Central memory CD4-positive, alpha-beta T cell (primary cell): Measurements from ENCODE around the gene MAP3K8.
"Not testable (repeated sequence)": the region's sequence is repeated elsewhere in the genome, so short reads cannot be mapped to it uniquely, and the experiment has no call there.

Experiments
- DNase-seq: peaks from one replicate; pipeline ENCODE4 v3.0.0; 2022

The MAP3K8 gene

GRCh38 chr10:30453764-30454527, 20.0 kb downstream of the MAP3K8 start:
- no peak for DNase-seq

DNA sequence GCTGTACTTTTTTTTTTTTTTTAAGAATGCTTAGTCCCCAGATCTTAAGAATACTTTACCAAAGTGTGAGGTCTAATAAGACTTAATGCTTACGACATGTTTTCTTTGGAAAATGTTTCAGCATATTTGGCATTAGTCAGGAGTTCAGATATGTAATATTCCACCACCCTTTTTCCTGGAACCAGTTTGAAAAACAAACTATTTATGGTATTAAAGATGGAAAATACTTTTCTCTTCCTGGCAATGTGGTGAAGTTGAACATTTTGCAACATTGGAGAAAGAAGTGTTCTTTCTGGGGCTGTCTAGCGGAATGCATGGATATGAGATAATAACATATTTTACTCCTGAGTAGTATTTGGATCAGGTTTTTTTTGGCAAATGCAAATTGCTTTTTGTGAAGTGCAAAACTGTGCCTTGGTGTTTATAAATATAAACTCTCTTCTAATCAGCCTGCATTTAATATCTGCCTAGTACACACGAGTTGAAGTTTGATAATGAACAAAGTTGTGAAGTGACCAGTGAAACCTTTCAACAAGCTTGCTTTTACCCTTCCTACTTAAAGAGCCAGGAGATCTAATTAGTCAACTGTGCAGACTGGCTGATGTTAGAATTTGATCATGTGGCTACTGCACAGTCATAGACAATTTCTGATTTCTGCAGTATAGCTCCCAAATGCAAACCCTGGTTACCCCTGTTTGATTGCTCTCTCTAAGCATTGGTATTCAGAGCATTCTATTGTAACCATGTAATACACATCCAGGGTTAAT, 20.9 kb downstream of the MAP3K8 start:
- DNase-seq: no peak

DNA sequence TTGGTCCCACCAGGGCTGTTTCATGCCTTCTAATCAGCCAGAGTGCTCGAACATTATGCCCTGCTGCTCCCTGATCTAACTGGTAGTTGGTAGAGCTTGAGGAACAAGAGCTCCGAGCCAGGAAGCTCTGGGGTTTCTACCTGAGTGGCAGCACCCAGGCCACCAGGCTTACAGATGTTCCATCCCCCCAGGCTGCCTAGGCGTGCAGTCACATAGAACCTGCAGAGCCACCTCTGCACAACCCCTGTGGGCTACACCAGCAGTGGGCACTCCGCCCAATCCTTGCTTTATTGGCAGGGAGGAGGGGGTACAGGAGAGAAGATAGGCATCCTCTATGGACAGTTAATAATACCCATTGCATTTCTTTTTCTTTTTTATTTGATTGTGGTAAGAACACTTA, 21.8 kb downstream of the MAP3K8 start:
- no peak for DNase-seq

- DNase-seq: no peak
These were observed 22.3 kb downstream of the MAP3K8 start for GRCh38 chr10:30456266-30456665.

DNA sequence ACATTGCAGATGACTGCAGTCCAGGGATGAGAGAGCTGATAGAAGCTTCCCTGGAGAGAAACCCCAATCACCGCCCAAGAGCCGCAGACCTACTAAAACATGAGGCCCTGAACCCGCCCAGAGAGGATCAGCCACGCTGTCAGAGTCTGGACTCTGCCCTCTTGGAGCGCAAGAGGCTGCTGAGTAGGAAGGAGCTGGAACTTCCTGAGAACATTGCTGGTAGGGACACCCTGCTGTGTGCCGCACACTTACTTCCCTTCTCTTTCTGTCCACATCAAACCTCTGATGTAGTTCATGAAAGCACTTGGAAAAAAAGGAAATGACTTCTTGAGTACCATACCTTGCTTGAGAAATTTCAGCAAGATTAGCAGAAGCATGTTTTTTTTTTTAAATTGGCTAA, 25.3 kb downstream of the MAP3K8 start:
- DNase-seq: no peak

- no peak for DNase-seq
These were observed 26.1 kb downstream of the MAP3K8 start for GRCh38 chr10:30460121-30460520.

DNA sequence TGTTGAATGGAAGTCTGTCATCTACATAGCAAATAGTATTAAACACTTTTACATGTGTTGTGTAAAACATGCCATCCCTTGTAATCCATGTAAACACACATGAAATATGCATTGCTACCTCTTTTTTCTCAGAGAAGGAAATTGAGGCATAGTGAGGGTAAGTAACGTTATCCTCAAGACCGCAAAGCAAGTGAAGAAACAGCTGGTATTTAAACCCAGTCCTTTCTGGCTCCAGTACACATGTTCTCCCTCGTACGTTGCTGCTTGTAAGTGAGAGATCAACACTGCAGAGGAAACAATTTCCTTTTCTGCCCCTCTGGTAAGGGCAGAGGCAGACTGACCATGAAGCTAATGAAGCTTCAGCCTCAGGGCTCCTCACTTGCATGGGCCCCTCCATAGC, 28.5 kb downstream of the MAP3K8 start:
- DNase-seq: no peak

DNA sequence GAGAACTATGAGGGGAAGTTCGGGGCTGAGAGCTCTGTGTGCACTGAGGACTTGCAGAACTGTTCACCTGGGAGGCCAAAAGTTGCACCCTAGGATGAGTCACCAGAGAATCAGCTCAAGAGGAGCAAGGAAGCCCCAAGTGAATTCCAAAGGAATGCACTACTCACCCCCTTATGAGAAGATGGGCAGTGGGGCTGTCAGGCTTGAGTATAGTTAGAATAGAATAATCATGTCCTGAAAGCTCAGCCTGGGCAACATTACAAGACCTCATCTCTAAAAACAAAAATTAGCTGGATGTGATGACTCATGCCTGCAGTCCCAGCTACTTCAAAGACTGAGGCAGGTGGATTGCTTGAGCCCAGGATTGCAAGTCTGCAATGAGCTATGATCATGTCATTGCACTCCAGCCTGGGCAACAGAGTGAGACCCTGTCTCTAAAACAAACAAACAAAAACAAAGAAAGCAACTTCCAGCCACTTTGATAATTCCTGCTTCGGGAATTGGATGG, 30.0 kb downstream of the MAP3K8 start:
- DNase-seq: no peak

- DNase-seq: no peak
These were observed 30.7 kb downstream of the MAP3K8 start for GRCh38 chr10:30464675-30465074.

DNA sequence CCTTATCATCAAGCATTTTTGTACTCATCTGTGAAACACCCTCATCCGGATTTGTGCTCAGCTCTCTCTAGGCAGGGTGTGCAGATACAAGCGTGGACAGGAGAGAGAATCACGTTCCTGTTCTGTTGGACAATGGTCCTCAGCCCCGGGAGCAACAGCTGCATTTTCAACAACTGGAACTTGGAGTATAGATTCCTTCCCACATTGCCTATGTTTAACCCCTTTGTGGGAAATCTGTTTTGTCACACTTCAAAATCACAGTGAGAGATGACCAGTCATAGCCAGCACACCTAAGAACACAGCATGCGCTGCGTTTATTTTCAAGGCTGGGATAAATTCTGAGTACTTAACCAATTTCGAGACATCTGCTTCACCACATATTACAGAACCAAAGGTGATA, 32.5 kb downstream of the MAP3K8 start:
- no peak for DNase-seq

DNA sequence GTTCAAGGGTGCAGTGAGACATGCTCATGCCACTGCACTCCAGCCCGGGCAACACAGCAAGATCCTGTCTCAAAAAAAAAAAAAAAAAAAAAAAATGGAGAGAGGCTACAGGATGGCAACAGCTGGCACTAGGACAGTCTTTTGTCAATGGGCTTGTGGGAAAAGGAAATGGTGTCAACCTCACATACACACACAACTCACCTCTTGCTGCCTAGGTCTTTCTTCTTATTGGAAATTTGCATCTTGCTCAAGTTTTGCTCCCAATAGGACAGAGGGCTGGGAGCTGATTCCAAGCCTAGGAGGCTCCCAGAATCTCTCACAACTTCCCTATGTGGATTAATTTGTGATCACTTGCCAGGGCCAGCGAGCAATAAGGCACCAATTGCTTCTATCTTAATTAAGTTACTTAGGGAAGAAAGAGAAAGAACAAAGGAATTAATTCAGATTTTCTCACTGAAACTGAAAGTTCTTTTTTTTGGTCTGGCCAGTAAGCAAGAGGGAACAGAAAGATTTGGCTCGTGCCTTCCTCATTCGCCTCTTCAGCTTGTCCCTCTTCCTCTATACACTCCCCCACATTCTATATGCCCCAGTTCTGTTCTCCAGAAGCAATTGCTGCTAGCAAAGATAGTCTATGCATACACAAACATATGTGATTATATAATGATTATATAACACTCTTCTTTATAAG, 33.8 kb downstream of the MAP3K8 start:
- no peak for DNase-seq

GRCh38 chr10:30472414-30473155, 38.6 kb downstream of the MAP3K8 start:
- DNase-seq: no peak

DNA sequence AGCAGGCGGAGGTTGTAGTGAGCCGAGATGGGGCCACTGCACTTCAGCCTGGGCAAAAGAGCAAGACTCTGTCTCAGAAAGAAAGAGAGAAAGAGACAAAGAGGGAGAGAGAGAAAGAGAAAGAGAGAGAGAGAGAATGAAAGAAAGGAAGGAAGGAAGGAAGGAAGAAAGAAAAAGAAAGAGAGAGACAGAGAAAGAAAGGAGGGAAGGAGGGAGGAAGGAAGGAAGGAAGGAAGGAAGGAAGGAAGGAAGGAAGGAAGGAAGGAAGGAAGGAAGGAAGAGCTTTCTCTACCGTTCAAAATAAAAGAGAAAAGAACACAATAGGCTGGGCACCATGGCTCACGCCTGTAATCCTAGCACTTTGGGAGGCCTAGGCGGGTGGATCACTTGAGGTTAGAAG, 41.5 kb downstream of the MAP3K8 start:
- not testable (repeated sequence) for DNase-seq

DNA sequence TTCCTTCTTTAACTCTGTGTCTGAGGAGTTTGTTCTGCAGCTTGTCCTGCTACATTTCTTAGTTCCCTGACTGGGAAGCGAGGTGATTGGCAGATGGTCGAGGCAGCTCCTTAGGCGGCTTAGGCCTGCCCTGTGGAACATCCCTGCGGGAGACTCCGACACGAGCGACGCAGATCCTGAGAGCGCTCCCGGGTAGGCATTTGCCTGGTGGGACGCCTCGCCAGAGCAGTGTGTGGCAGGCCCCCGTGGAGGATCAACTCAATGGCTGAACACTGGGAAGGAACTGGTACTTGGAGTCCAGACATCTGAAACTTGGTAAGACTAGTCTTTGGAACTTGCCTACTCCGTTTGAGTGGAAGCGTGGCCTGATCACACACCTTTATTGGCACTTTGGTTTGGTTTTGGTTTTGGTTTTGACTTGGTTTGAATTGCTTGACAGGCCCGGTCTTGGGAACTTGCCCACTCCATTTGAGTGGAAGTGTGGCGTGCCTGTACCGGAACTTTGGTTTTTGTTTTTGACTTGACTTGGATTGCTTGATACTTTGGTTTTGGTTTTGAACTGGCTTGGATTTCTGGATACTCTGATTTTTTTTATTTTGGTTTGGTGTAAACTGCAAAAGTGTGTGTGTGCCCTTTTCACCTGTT, 42.6 kb downstream of the MAP3K8 start:
- no peak for DNase-seq

- not testable (repeated sequence) for DNase-seq
These were observed 45.5 kb downstream of the MAP3K8 start for GRCh38 chr10:30479513-30479912.

DNA sequence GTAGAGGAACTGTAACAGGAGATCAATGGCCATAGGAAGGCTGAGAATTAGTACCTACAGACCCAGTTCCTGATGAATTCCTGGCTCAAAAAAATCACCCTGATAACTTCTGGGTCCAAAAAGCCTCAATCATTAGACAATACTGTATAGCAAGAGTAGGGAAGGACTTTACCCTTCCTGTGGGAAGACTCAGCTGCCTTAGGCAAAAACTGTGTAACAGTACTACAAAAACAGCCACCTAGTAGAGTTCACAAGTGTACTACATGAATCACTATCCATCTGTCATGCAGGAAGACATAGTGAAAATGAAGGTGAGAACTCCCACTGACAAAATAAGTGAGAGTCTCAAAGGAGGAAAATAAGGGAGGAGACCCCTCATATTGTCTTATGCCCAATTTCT, 47.6 kb downstream of the MAP3K8 start:
- no peak for DNase-seq

- no peak for DNase-seq
These were observed 54.3 kb downstream of the MAP3K8 start for GRCh38 chr10:30488316-30488715.

DNA sequence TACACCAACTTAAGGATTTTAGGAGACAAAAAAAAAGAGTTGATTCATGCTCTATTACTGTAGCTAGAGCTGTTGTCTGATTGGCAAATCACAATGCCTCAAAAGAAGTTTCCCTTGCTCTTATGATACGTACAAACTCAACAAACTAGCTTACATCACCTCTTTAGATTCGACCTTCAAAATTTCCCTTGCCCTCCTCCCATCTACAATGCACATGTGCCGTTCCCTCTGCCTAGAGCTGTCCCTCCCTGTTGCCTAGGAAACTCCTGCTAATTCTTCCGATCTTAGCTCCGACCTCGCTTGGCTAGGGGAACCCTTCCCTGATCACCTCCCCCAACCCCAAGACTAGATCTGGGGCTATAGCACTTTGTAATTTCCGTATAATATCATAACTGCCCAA, 55.4 kb downstream of the MAP3K8 start:
- DNase-seq: no peak

DNA sequence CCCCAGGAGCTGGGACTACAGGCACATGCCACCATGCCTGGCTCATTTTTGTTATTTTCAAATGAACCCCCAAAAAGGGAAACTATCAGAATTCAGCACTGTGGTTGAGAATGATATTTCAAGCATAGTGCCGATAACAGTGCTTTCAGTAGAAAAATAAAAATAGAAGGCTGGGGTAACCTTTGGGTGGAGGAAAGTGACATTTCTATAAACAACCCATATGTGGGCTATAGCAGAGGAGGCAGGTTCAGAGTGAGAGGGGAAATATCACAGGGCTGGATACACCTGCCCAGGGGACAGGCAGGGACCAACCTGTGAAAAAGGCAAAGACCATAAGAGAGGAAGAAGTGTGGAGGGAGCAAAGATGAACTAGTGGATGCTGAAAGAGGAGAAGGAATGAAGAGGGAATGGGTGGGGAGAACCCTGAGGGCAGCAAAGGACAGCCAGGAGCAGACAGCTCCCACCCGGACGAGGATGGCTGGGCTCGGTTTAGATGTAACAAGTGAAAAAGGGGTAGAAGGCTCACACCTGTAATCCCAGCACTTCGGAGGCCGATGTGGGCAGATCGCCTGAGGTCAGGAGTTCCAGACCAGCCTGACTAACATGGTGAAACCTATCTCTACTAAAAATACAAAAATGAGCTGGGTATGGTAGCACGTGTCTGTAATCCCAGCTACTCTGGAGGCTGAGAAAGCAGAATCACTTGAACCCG, 56.5 kb downstream of the MAP3K8 start:
- DNase-seq: no peak

DNA sequence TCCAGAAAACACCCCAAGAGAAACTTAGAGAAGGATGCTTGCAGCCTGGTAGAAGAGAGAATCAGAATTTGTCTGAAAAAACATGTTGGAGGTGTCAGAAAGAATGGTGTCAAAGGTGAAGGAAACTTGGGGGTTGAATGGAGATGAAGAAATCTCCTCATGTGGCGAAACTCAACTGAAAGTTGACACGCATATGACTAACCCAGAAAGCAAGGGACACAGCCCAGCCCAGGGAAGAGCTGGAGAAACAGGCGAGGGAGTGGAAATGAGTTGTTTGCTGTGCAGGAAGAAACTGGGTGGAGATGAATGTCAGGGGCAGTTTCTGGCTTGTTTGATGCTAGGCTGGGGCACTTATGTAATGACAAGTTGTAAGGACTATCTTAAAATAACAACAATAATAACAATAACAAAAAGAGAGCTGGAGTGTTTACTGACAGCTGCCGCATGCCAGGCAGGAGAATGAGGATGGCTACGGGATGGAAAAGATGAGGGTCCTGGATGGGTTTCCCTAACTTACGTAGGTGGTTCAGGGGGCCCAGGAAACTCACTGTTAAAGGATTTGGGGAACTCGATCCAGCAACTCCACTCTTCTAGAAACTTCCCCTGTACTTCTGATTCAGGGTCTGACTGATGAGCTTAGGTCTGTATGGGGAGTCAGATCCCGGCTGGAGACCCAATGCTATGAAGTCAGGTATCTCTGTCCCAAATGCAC, 57.4 kb downstream of the MAP3K8 start:
- DNase-seq: no peak
